Measurements from ENCODE around the gene CDRT15.
"Not testable (repeated sequence)": the region's sequence is repeated elsewhere in the genome, so short reads cannot be mapped to it uniquely, and the experiment has no call there.

Gene CDRT15

DNA sequence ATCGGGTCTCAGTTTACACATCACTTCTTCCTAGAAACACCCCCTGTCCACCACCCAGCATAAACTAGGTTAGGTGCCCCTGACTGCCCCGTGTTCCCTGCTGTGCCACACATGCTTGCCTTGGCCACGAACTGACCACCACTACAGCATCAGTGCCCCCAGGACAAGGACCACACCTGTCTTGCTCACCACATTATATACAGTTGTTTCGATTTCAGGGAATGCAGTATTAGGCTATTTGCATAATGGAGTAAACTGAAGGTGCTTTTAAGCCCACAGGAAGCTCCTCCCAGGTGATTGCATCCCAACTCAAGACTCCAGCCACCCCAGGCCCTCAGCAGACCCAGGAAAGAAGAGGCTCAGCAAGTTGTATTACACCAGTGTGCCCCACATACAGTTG is 50.2 kb downstream of the CDRT15 start:
- in situ Hi-C loops (cut with MboI; ENCODE audit: low sequenced_read_pairs), result not testable (repeated sequence)

Measured in HL-60/S4 treated with retinoic acid at 250 ng/mL for 4 days and 3 days (cell line).